IPS-NIHi7 (cell line): ENCODE data around the gene CCDC88C.

Experiments used
- DNase-seq: peaks from one replicate; pipeline ENCODE4 v3.0.0; 2012; ENCODE audit warnings: mixed read lengths; ENCODE audit errors: extremely low spot score

The CCDC88C gene

DNA sequence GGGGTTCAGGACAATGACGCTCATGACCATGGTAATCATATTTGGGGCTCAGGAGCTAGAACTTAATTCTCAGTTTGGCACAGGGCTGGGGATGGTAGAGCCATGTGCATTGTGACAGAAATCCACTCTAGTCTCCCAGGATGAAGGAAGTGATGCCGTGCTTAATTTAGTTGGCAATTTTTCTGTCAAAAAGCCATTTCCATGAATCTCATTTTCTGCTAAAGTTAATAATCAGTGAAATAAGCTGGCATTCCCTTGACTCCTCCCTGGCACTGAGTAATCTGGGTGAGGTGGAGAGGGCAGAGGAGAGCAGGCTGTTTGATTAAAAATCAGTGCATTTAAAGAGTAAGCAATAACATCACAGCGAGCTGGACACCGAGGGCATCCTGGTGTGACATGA is 128.2 kb downstream of the CCDC88C start:
- no peak for DNase-seq

DNA sequence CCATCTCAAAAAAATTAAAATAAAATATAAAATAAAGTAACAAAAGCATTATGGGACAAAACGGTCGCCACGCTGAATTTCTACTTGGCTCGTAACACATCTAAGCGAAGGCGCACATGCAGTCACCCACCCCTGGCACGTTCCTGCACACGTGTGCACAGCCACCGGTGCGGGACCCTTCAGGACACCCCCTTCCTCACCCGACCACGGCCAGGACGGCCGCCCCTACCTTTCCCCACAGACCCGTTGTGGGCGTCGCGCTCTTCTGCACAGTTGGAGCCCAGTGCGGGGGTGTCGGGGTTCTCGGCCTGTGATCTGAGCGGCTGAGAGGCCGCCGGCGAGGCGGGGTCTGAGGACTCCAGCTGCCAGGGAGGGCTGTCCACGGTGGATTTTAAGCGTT is 128.7 kb downstream of the CCDC88C start:
- no peak for DNase-seq

DNA sequence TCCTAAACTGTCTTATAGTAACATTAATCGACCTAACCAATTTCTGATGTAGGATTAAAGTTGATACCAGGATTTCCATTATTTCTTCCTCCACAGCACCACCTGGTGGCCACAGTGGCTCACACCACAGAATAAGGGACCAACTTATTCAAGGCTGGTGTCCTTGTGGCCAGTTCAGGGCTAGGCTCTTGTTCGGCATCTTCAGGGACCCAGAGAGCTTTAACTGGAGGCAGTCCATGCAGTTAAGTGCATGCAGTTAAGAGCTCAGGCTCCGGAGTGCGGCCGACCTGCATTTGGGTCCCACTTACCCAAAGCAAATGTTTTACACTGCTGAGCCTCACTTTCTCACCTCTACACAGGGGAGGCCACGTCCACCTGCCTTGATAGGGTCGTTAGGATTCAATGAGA is 131.1 kb downstream of the CCDC88C start:
- DNase-seq, result peak; percentile 94

DNA sequence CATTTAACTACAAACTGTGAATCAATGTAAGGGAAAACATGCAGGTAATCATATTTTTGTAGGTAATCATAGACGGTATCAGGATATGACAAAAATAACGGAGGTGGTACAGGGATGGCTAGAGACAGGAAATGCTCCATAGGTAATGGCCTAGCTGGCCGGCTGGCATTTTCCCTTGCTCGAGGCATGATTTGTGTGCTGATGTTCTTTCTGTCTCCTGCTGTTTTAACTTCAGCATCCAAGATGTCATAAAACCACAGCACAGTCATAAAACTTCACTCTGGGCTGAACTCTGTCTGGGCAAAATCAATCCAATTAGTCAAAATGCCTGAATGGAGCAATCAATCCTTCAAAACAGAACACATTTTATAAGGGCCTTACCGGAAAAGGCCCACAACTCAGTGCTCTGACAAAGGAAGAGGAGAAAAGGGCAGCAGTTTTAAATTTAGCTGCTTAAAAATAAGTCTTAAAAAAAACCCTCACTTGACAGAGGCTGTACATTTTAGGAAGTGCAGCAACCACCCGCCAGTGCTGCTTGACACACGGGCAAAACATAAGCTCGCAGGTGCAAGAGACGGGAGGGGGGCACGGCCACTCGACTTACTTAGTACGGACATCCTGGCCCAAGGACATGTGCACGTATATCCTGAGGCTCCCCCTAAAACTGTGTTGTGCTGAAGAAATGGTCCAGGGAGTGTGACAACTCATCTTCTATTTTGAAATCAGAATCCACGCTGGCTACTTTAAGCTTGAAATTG is 132.7 kb downstream of the CCDC88C start:
- no peak for DNase-seq

DNA sequence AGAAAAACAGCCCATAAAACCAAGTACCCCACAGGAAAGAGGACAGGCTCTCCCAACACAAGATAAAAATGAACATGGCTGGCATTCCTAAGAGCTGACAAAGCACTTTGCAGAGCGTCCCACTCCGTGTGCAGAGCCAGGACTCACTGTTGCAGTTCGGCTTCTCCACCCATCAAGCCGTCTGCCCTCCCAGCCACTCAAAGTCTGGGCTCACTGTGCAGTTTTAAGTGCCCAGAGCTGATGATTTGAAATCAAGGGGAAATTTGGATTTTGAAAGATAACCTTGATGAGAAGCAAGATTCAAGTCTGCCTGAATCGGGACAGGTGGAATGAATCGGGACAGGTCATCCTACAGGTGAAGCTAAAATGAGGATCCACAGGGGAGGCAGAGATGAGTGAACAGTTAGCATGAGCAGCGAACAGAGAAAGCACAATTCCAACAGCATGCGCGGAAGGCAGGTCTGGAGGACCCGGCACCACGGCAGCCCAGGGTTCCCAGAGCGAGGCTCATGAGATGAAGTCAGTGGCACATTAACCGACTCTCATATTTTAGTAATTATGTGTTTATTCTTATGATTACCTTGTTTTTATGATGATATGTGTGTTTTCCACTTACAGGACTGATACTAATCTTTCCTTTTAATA is 133.4 kb downstream of the CCDC88C start:
- DNase-seq, result no peak

DNA sequence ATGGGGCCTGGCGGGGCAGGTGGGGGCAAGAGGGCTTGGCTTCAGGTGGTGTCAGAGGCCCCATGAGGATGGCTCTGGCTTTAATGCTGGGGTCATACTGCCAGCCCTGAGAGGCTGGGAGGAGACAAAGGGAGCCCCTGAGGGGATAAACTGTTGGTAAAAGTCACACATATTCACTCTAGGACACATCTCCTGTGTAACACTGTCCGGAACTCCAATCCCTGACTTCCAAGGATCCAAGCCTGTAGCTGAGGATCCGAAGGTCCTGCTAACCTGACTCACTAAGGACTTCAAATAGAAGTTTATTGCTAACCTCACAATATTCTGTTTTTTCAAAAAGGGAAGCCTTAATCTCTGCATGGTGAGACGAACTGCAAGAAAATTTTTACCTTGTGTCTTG is 134.0 kb downstream of the CCDC88C start:
- DNase-seq, result no peak

DNA sequence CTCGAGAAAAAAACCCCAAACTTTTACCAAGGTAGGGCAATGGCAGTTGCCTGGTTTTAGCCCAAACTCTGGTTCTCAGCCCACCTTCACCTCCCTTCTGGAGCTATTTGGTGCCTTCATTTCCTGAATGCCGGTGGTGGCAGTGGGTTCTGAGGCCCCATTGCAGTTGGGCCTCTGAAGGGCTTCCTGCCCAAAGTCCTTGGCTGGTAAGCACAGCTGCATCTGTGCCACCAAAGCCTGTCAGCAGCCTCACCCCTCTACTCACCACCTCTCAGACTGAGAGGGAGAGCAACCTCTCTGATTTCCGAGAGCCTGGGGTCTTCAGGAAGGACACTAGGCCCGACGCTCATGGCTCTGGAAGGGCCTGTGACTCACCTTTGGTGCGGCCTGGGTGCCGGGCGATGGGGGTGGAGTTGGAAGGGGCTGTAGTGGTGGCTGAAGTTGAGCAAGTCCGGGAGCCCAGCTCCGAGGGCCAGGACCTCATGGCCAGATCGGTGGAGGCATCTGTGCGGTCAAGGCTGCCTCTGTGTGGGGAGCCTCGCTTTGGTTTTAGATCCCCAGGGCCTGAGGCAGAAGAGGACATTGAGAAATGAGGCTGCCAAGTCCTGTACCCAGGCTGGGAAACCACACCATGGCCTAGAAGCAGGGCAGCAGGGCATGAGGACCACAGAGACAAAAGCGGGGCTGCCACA is 134.5 kb downstream of the CCDC88C start:
- DNase-seq, result no peak

DNA sequence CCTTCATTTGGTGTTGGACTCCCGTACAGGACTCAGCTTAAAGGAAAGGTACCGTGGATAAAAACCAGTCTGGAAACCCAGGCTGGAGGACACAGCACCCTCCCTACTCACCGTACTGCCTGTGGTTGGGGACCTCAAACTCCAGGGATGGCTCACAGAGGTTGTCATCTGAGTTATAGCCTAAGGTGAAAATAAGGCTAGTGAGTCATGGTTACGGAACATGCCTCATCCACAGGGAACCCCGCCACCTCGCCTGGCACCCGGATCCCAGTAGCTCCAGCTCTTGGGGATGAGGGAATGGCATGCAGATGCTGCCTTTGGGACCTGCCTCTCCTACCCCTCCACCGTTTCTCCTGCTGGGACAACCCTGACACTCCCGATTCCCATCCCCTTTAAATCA is 136.3 kb downstream of the CCDC88C start:
- no peak for DNase-seq

DNA sequence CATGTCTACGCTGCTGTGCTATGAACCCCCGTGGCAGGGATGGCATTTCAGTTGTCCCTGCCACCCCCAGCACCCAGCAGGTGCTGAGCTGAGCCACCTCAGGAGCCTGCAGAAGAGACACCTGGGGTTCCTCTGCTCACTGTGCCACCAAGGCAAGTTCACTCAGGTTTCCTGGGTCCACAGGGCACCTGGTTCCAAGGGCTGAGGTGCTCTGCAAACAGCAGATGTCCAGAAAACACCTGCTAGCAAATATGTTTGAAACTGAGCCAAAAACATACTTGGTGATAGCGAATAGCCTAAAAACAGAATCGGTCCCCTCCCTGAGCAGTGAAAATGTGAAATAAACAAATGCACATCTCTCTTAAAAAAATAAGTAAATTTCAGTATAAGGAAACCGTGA is 137.5 kb downstream of the CCDC88C start:
- no peak for DNase-seq

DNA sequence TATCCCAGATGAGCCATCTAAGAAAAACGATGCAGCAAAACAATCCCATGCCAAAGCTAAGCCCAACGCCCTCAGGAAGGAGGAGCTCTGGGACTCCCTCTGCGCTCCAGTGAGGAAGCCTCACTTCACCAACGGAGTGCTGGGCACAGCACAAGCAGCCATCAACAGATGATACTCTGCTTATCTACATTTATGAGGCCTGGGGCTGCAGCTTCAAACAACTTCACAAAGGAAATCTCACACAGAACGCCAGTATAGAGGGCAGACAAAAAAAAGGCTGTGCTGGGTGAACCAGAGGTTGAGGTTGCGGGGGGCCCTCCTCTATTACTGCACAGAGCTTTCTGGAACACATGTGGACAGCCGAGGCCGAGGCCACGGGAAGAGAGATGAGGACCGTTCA is 138.3 kb downstream of the CCDC88C start:
- DNase-seq, result no peak

DNA sequence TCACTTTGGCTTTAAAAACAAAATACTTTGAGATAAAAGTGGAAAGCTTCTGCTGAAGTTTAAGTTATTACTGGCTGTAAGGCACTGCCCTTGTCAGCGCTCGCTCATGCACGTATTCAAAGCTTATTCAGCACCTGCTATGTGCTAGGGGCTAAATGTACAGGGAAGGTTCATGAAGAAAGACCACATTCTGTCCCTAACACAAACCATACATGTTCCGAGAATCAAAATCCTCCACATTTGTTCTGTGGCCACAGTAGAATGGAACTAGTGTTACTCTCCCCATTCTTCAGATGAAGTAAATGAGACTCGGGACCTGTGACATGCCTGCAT is 139.3 kb downstream of the CCDC88C start:
- DNase-seq, result no peak

DNA sequence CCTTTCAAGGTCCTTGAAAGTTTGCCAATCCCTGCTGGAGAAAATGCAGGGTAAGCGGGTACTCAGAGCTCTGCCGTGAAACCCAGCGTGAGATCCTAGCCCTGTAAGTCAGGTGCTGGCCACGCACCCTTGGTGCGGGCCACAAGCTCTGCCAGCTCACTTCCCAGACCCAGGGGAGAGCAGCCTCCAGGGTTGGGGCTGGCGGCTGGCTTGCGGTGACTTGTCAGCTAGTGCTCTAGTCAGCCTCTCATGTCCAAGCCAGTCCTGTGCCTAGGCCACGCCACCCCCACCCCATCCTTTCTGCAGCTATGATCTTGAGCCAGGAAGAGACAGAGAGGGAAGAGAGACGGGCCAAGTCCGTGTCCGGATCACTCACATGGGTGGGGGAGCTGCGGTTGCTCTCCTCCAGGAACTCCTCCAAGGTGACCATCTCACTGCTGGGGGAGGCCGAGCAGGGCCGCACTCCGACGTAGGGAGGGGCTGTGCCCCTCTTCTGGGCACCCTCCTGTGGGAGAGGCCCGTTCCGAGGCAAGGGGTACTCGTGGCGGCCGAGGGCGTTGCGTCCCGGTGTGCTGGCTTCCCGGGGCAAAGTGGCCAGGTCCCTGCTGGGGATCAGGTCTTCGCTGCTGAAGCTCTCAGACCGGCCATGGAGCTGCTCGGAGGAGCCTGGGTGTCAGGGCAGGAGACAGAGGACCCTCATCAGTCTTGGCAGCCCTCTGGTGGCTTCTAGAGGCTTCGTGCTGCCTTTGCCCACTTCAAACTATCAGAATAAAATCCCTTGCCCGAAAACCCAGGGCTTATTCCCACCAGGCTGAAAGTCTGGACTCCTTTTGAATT is 139.9 kb downstream of the CCDC88C start:
- no peak for DNase-seq

DNA sequence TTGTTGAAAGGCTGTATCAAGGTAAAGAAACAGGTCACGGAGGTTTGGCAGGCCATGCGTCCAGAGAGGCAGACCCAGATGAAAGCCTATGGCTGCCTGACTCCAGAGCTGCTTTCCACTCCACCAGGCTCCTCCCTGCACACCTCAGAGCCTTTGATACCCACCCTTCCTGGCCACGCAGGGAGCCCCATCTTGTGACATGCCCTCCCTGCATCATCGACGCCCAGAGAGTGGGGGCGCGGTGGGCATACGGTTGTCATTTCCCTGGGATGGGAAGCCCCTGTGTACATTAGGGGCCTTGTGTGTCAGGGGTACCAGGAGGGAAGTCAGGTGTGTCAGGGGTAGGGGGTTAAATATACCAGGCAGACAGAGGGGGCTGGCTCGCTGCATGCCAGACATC is 142.8 kb downstream of the CCDC88C start:
- DNase-seq, result no peak

DNA sequence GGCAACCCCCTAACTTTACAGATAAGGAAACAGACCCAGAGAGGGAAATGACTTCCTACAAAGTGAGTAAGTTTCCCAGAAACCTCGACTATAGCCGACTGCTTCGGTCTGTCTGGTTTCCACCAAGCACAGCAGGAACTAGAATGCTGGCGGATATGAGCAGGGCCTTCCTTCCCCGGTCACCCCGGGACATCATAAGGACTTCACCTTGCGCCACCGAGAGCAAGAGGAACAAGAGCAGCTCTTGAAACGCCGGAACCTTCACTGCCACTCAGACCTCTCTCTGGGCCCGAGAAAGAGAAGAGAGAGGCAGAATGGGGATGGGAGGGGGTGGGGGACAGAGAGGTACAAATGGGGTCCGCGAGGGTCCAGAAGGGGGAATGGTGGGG is 143.7 kb downstream of the CCDC88C start:
- no peak for DNase-seq

DNA sequence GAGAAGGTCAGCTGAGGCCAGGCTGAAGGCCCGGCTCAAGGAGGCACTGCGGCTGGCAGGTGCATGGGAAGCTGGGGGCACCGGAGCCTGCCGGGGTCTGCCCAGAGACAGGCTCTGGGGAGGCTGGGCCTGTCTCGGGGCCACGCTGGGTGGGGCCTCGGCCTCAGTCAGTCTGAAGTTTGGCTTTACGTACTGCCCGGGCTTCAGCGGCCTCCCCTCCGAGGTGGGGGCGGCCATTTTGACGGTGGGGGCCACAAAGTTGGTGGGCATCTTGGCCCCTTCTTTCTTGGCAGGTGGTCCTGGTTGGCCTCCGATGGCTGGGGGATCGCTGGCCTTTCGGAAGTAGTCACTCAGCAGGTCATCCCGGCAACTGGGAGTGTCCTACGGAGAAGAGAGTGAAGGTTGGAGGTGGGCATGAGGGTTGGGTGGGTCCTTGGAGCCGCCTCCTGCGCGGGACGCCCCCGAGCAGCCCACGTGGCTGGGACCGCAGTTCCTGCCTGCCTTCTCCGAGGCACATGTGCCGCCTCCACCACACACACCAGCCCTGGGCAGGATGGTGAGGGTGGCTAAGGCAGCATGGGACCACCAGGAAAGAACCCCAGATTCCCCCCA is 144.2 kb downstream of the CCDC88C start:
- DNase-seq, result no peak

DNA sequence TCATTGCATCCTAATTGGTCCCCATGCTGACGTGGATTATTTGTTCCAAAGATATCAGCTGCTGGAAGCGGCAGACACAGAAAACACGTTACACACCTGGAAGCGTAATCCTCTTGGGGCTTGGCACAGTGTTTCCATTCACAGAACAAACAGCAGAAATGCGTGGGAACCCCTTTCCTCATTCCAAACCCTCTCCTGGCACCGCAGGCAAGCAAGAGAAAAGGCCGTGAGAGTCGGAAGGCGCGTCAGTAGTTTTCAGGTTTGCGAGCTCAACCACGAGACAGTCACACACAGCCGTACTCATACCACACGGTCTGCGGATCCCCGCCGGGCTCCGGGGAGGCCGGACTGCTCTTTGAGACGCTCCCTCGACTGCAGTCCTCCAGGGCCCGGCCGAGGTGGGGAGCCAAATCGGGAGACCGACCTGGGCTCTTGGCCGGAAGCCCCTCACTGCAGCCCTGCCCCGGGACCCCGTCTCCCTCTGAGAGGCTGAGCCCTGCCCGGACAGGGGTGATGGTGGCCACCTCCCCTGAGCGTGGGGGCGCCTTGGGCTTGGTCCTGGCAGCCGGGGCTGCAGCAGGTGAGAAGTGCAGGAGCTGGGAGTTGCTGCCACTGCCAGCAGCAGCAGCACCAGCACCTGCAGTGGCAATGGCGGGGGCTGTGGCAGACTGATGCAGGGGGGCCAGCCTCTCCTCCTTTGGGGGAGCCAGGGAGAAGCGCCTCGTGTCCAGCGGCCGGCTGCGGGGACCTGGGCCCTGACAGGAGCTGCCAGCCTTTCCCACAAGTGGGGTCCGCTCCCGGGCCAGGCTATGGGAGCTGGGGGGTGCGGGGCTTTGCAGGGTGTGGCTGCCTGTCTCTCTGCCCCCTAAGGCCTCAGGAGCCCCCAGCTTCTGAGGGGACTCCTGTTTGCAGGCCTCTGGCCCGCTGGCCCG is 145.0 kb downstream of the CCDC88C start:
- no peak for DNase-seq

DNA sequence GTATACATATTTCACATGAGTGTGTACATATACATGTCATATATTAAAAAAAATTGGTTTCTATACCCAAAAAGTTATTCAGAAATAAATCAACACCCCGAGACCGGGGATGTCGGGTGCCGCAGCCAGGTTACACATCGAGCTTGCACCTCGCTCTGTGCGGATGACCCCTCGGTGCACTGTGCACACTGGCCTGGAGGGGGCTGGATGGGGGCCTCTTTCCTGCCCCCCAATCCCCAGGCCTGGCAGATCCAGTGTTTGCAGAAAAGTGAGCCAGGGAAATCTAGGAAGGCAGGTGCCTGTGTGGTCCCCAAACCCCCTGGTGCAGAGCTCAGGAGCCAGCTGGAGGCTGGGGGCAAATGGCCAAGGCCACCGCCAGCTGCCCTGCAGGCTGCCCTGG is 146.0 kb downstream of the CCDC88C start:
- no peak for DNase-seq

DNA sequence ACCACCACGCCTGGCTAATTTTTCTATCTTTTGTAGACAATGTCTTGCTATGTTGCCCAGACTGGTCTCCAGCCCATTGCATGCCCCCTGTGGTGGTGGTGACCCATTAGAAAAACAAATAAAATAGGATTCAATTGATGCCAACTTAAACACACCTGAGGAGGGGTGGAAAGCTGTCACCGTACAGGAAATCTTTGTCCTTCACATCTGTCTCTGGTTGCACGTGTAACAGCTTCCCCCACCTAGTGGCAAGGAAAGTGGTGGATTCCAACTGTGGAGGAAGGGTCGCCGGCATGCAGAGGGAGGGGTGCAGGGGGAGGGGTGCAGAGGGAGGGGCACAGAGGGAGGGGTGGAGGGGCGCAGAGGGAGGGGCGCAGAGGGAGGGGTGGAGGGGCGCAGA is 147.0 kb downstream of the CCDC88C start:
- DNase-seq, result no peak

DNA sequence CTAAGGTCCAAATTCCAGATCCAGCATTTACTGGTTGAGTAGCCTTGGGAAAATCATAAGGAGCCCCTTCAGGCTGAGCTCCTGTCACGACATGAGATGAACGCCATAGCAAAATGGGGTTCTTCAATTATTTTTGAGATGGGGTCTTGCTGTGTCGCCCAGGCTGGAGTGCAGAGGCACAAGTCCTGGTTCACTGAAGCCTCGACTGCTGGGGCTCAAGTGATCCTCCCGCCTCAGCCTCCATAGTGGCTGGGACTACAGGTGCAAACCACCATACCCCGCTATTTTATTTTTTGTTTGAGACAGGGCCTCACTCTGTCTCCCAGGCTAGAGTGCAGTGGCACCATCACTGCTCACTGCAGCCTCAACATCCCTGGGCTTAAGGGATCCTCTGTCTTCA is 147.4 kb downstream of the CCDC88C start:
- DNase-seq, result no peak

DNA sequence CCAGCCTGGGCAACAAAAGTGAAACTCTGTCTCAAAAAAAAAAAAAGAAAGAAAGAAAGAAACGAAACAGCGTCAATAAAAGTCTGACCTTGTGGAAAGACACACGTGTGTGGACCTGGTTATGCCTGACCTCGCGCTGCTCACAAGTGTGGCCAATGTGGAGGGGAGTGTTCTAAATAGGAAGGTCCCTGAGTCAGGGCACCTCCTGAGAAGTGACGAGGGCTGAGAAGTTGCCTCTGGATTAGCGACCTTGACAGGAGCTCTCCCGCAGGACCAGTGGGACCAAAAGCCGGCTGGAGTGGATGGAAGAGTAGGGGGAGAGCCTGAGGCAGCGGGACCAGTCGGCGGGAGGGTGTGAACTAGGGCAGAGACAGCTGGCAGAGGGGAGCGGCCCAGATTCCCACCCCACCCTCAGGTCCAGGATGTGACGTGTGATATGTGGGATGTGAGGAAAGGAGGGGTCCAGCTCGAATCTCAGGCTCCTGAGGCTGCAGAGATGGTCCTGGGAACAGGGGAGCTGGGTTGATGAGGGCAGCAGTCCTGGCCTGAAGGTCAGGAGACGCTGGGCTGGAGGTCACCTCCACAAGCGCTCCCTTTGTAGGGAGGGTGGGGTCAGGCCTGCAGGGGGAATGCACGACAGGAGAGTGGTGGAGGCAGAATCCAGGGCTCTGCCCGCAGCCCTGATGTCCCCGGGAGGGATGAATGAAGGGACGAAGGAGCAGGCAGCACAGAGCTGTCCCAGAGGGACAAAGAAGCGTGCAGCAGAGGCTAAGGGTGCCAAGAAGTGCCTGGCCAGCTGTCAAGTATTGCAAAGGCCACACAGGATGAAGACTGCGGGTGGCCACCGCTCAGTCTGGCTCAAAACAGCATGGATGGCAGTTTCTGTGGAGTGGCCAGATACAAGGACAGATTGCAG is 148.3 kb downstream of the CCDC88C start:
- DNase-seq, result no peak
